Endodermal cell (in vitro differentiated cells): ENCODE results near the gene UPP2. TPM values are rescaled to one million over a fixed set of nuclear protein-coding genes. Genes with fewer than 3 reads are reported as not detected.

Source experiments
- DNase-seq: peaks from one replicate; pipeline ENCODE4 v3.0.0-alpha.2; 2017
- H3K27ac ChIP-seq: 2 replicates; pipeline ENCODE4 v1.5.1; 2013; ENCODE audit warnings: mild to moderate bottlenecking, low read depth, low read length, moderate library complexity
- H3K27me3 ChIP-seq: 2 replicates; pipeline ENCODE4 v1.6.1; 2013; ENCODE audit warnings: mild to moderate bottlenecking, low read length, moderate library complexity; ENCODE audit not compliant: insufficient read depth, control insufficient read depth, poor library complexity, severe bottlenecking
- H3K36me3 ChIP-seq: 2 replicates; pipeline ENCODE4 v1.7.0; 2013; ENCODE audit warnings: mild to moderate bottlenecking, low read length, moderate library complexity; ENCODE audit not compliant: control insufficient read depth, insufficient read depth
- H3K4me1 ChIP-seq: one replicate; pipeline ENCODE4 v1.7.0; 2013; ENCODE audit warnings: low read length; ENCODE audit not compliant: control insufficient read depth, insufficient read depth
- H3K4me3 ChIP-seq: 2 replicates; pipeline ENCODE4 v1.5.1; 2013; ENCODE audit warnings: mild to moderate bottlenecking, low read length, moderate library complexity
- H3K9ac ChIP-seq: 2 replicates; pipeline ENCODE4 v1.6.1; 2013; ENCODE audit warnings: mild to moderate bottlenecking, low read length, moderate library complexity; ENCODE audit not compliant: poor library complexity, severe bottlenecking; ENCODE audit errors: extremely low read depth
- H3K9me3 ChIP-seq: 2 replicates; pipeline ENCODE4 v1.6.1; 2013; ENCODE audit warnings: mild to moderate bottlenecking, low read length, moderate library complexity; ENCODE audit not compliant: control insufficient read depth
- H3K27ac Mint-ChIP-seq: 2 replicates; pipeline ENCODE4 v1.8.0; 2020; ENCODE audit warnings: mixed read lengths
- H3K27me3 Mint-ChIP-seq: 2 replicates; pipeline ENCODE4 v1.8.0; 2021; ENCODE audit warnings: mild to moderate bottlenecking, mixed read lengths; ENCODE audit not compliant: insufficient read depth
- H3K36me3 Mint-ChIP-seq: 2 replicates; pipeline ENCODE4 v1.8.0; 2020; ENCODE audit warnings: low read depth, mixed read lengths
- H3K4me1 Mint-ChIP-seq: 2 replicates; pipeline ENCODE4 v1.8.0; 2020; ENCODE audit warnings: mixed read lengths
- H3K4me3 Mint-ChIP-seq: 2 replicates; pipeline ENCODE4 v1.8.0; 2020; ENCODE audit warnings: mild to moderate bottlenecking, moderate library complexity, mixed read lengths
- H3K9me3 Mint-ChIP-seq: 2 replicates; pipeline ENCODE4 v1.8.0; 2020; ENCODE audit warnings: mild to moderate bottlenecking, mixed read lengths
- CTCF ChIP-seq: fragments of 200-600 bp; sonication (generic); conservative IDR thresholded peaks from 2 replicates; pipeline ENCODE4 v1.5.0; 2021; ENCODE audit warnings: antibody characterized with exemption, mild to moderate bottlenecking
- WGBS, 2 experiments: methylation state at CpG; one replicate each; pipeline versions ENCODE4 v1.1.5 to v1.1.7; 2013; ENCODE audit warnings: missing lambda C conversion rate in 2 of 2, mixed read lengths in 1 of 2; ENCODE audit not compliant: insufficient coverage in 1 of 2, insufficient read length in 1 of 2; 5-methylcytosine and 5-hydroxymethylcytosine counted together
- long read RNA-seq, 4 experiments: library from polyadenylated mRNA in 2 of 4; library from RNA in 1 of 4; library from capped mRNA in 1 of 4; stranded (forward) in 3 of 4; unstranded in 1 of 4; transcript quantifications; one replicate each; pipeline ENCODE4 v2.0.0, GENCODE V29; 2020 to 2021; ENCODE audit warnings: inconsistent platforms in 1 of 4
- polyA plus RNA-seq, 2 experiments: library from polyadenylated mRNA; stranded (reverse); fragments of 50-300 nt; gene quantifications; one replicate each; pipeline ENCODE4 v1.2.3, GENCODE V29; 2013
- total RNA-seq, 2 donors: library from RNA; stranded (reverse); fragmentation: NEBNext Ultra II Directional in 1 of 2; extraction: Animal tissue kit (Norgen Biotek cat#: 25700) in 1 of 2; gene quantifications; 2 replicates in 1 of 2; 3 replicates in 1 of 2; pipeline ENCODE4 v1.2.1, GENCODE V29; 2021

The UPP2 gene
- total RNA-seq = not detected
- polyA plus RNA-seq (2013, experiment 1 of 2) = not detected
- not detected for polyA plus RNA-seq (2013, experiment 2 of 2)
- long read RNA-seq, experiment 1 = 0 reads
- long read RNA-seq, experiment 2 = 0 reads
- long read RNA-seq, experiment 3 = 0 reads
- long read RNA-seq, experiment 4 = 0 reads

- no peak within 1 kb of the TSS for H3K4me3 Mint-ChIP-seq
- H3K27me3 ChIP-seq = no peaks in the 10 kb centered on the region
- H3K9me3 Mint-ChIP-seq = no peaks in the 10 kb centered on the region
- no peaks in the 10 kb centered on the region for H3K36me3 Mint-ChIP-seq
- H3K4me3 ChIP-seq = no peak within 1 kb of the TSS
- no peaks in the 10 kb centered on the region for H3K36me3 ChIP-seq
- no peak for TF ChIP-seq CTCF
- H3K27ac ChIP-seq = no peak within 1 kb of the TSS
- WGBS, 2 experiments = 80 to 95% methylated on average over 3 of the region's 3 CpGs
- no peaks in the 10 kb centered on the region for H3K27me3 Mint-ChIP-seq
- no peak within 1 kb of the TSS for H3K9ac ChIP-seq
- no peak for DNase-seq
- H3K4me1 ChIP-seq = no peaks in the 10 kb centered on the region
- H3K27ac Mint-ChIP-seq = no peak within 1 kb of the TSS
- no peaks in the 10 kb centered on the region for H3K4me1 Mint-ChIP-seq
- no peaks in the 10 kb centered on the region for H3K9me3 ChIP-seq
Observed at GRCh38 chr2:158101384-158101926, at the start of gene UPP2. TSS of gene UPP2 (plus strand) at chr2:158101876. CDS start at chr2:158102064, 188 bp downstream.

- Mint-ChIP-seq H3K4me3 (no peak overlapping the region), H3K4me1 (peaks cover 20% of the 10 kb centered on the region), H3K9me3 (no peaks in the 10 kb centered on the region), H3K27ac (no peak overlapping the region), H3K36me3 (no peaks in the 10 kb centered on the region), H3K27me3 (peaks cover 74% of the 10 kb centered on the region)
- DNase-seq = no peak
- 87 to 100% methylated on average over 1 to 2 of the region's 2 CpGs for WGBS, 2 experiments
- no peaks in the 10 kb centered on the region for H3K36me3 ChIP-seq
- peaks cover 9% of the 10 kb centered on the region for H3K4me1 ChIP-seq
- H3K27ac ChIP-seq = no peak overlapping the region
- no peaks in the 10 kb centered on the region for H3K9me3 ChIP-seq
- H3K27me3 ChIP-seq = peaks cover 59% of the 10 kb centered on the region
- no peak for TF ChIP-seq CTCF
- H3K4me3 ChIP-seq = no peak overlapping the region
- no peak overlapping the region for H3K9ac ChIP-seq
Observed at GRCh38 chr2:158052761-158053160, 48.9 kb upstream of the UPP2 start.

- no peak overlapping the region for H3K4me3 Mint-ChIP-seq
- H3K36me3 Mint-ChIP-seq = no peaks in the 10 kb centered on the region
- peaks cover 12% of the 10 kb centered on the region for H3K4me1 ChIP-seq
- peaks cover 53% of the 10 kb centered on the region for H3K27me3 ChIP-seq
- H3K9ac ChIP-seq = no peak overlapping the region
- no peak overlapping the region for H3K27ac ChIP-seq
- H3K27ac Mint-ChIP-seq = no peak overlapping the region
- H3K4me1 Mint-ChIP-seq = peaks cover 24% of the 10 kb centered on the region
- TF ChIP-seq CTCF = no peak
- peaks cover 62% of the 10 kb centered on the region for H3K27me3 Mint-ChIP-seq
- H3K36me3 ChIP-seq = no peaks in the 10 kb centered on the region
- WGBS, 2 experiments = 63 to 89% methylated on average over 1 to 2 of the region's 2 CpGs
- no peak for DNase-seq
- no peaks in the 10 kb centered on the region for H3K9me3 ChIP-seq
- no peaks in the 10 kb centered on the region for H3K9me3 Mint-ChIP-seq
- H3K4me3 ChIP-seq = no peak overlapping the region
Observed at GRCh38 chr2:158056875-158057274, 44.8 kb upstream of the UPP2 start.
